Measurements from ENCODE around the gene GRID1.

GRCh38 chr10:86182150-86182549 is 184.4 kb downstream of the GRID1 start:
- no peak for TF ChIP-seq POLR2A (IDR thresholded peaks at IDR 0.05)
- TF ChIP-seq CTCF (IDR thresholded peaks at IDR 0.05) = no peak

Data from breast epithelium (tissue), 3 donors.